AG09309 (cell line): ENCODE data around the gene MPV17L2.

Experiments used
- DNase-seq: peaks from one replicate; pipeline ENCODE4 v3.0.0-alpha.2; 2010; ENCODE audit warnings: low read depth
- H3K4me3 ChIP-seq: 2 replicates; pipeline ENCODE4 v1.5.1; 2011; ENCODE audit warnings: mild to moderate bottlenecking, low read depth, low read length, moderate library complexity; ENCODE audit not compliant: control insufficient read depth
- CTCF ChIP-seq: IDR thresholded peaks from 2 replicates; pipeline ENCODE4 v1.5.1; 2011; ENCODE audit warnings: mild to moderate bottlenecking, low read depth, low read length, inconsistent platforms; ENCODE audit not compliant: insufficient read depth, control insufficient read depth; ENCODE audit errors: missing control alignments

The MPV17L2 gene

GRCh38 chr19:18160971-18161635 is 31.9 kb upstream of the MPV17L2 start:
- no peak overlapping the region for H3K4me3 ChIP-seq
- DNase-seq: no peak
- TF ChIP-seq CTCF: peak; percentile 30

- TF ChIP-seq CTCF: no peak
- DNase-seq: no peak
- H3K4me3 ChIP-seq: no peak overlapping the region
Measured at GRCh38 chr19:18161636-18162002, 31.4 kb upstream of the MPV17L2 start.

- no peak for TF ChIP-seq CTCF
- DNase-seq: no peak
- no peak overlapping the region for H3K4me3 ChIP-seq
Measured at GRCh38 chr19:18164072-18164471, 28.9 kb upstream of the MPV17L2 start.

GRCh38 chr19:18165794-18166544 is 27.0 kb upstream of the MPV17L2 start:
- no peak for DNase-seq
- H3K4me3 ChIP-seq: no peak overlapping the region
- no peak for TF ChIP-seq CTCF

- DNase-seq: no peak
- H3K4me3 ChIP-seq: no peak overlapping the region
- TF ChIP-seq CTCF: no peak
Measured at GRCh38 chr19:18167011-18167410, 26.0 kb upstream of the MPV17L2 start.

- DNase-seq: no peak
Measured at GRCh38 chr19:18167975-18168645, 24.9 kb upstream of the MPV17L2 start.

More at GRCh38 chr19:18167975-18168645, 24.9 kb upstream of the MPV17L2 start:
- TF ChIP-seq CTCF: peak; percentile 79
- no peak overlapping the region for H3K4me3 ChIP-seq
